BE2C (cell line): ENCODE results near the gene PHYKPL.
"Not testable (repeated sequence)": the region's sequence is repeated elsewhere in the genome, so short reads cannot be mapped to it uniquely, and the experiment has no call there.

Source experiments
- DNase-seq: peaks from one replicate; pipeline ENCODE4 v3.0.0-alpha.2; 2020
- H3K27me3 ChIP-seq: fragments of 250-450 bp; sonication (Bioruptor Pico); 2 replicates; pipeline ENCODE4 v1.5.1; 2020; ENCODE audit warnings: mild to moderate bottlenecking
- H3K36me3 ChIP-seq: fragments of 250-450 bp; sonication (Bioruptor Pico); 2 replicates; pipeline ENCODE4 v1.5.1; 2020; ENCODE audit warnings: mild to moderate bottlenecking
- H3K4me1 ChIP-seq: fragments of 250-450 bp; sonication (Bioruptor Pico); 2 replicates; pipeline ENCODE4 v1.5.1; 2020
- H3K4me3 ChIP-seq: 2 replicates; pipeline ENCODE4 v1.5.1; 2011; ENCODE audit warnings: low read depth, low read length
- H3K9me3 ChIP-seq: fragments of 250-450 bp; sonication (Bioruptor Pico); 2 replicates; pipeline ENCODE4 v1.5.1; 2020
- TF ChIP-seq, protein P1 (sequence below): IDR thresholded peaks from 2 replicates; pipeline ENCODE4 v1.5.1; 2012; ENCODE audit warnings: mild to moderate bottlenecking, low read depth, low read length

Gene PHYKPL

DNA sequence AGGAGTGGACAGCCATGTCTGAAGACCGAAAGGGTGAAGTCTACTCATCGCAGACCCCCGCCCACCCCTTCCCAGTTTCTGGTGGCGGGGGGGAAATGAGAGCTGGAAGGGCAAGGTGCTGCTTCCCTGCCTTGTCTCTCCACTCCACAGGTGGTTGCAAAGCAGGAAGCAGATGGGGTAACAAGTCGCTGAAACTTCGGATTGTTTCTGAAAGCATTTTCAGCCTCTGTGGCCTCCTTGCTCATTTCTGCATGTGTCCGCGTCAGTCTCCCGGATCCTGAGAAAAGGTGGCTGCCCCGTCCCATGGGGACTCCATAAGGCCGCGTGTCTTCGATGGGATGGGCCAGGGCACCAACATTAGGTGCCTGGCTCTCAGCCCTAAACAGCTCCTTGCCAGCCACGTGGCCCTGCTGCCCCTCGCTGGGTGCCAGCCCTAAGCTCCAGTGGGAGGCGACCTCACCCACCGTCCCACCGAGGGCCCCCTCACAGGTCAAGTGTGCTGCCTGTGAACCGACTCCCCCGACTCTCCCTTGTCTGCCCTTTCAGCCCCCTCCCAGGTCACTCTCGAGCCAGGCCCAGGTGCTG, 971 bp downstream of the PHYKPL start:
- DNase-seq = no peak
- Histone ChIP-seq H3K27me3 (no peaks in the 10 kb centered on the region), H3K4me3 (peak overlapping the region; percentile 93), H3K36me3 (peaks cover 29% of the 10 kb centered on the region), H3K4me1 (no peaks in the 10 kb centered on the region), H3K9me3 (no peaks in the 10 kb centered on the region)
- TF ChIP-seq, protein P1, sequence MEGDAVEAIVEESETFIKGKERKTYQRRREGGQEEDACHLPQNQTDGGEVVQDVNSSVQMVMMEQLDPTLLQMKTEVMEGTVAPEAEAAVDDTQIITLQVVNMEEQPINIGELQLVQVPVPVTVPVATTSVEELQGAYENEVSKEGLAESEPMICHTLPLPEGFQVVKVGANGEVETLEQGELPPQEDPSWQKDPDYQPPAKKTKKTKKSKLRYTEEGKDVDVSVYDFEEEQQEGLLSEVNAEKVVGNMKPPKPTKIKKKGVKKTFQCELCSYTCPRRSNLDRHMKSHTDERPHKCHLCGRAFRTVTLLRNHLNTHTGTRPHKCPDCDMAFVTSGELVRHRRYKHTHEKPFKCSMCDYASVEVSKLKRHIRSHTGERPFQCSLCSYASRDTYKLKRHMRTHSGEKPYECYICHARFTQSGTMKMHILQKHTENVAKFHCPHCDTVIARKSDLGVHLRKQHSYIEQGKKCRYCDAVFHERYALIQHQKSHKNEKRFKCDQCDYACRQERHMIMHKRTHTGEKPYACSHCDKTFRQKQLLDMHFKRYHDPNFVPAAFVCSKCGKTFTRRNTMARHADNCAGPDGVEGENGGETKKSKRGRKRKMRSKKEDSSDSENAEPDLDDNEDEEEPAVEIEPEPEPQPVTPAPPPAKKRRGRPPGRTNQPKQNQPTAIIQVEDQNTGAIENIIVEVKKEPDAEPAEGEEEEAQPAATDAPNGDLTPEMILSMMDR = no peak

DNA sequence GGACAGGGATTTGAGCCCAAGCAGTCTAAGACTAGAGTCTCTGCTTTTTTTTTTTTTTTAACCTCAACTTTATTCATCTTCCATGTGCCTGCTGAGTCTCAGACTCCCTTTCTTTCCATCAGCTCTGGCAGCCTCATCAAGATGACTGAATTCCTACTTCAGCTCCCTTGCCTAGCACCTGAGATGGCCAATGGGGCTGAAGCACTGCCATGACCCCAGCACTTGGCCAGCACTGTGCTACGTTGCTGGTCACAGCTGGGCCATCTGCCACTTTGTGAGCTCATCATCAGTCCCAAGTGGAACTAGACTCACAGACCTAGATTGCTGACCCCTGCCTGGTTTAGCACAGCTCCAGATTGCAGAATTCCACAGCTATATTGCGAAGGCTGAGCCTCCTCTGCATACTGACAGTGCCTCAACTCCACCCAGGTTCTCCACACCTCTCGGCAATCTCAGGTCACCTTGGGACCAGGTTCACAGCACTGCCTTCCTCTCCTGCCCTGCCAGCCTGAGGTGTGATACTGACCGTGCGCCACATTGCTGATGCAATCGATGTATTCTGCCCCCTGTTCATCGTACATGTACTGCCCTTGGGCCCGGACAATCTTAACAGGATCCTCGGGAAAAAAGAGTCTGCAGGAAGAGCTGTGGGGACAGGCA, 1.6 kb downstream of the PHYKPL start:
- Histone ChIP-seq H3K9me3 (no peaks in the 10 kb centered on the region), H3K4me3 (peak overlapping the region; percentile 93), H3K27me3 (no peaks in the 10 kb centered on the region), H3K4me1 (no peaks in the 10 kb centered on the region), H3K36me3 (peaks cover 29% of the 10 kb centered on the region)
- no peak for DNase-seq
- TF ChIP-seq, protein P1 = no peak

DNA sequence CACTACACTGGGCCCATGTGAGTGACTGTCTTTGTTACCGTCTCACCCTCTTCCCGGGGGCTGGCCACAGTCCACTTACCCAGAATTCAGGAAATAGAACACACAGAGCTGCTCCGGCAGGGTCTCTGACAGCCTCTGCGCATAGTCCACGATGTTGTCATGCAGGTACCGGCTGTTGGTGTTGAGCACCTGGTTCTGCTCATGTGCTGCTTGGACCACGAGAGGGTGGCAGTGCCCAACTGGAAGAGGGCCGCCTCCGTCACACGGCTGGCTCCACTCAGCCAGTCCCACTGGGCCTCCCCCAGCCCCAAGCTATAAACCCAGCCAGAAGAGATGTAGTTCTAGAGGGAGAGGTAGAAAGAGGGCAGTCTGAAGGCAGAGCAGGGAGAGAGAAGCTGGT, 2.7 kb downstream of the PHYKPL start:
- Histone ChIP-seq H3K4me3 (no peak overlapping the region), H3K4me1 (no peaks in the 10 kb centered on the region), H3K9me3 (no peaks in the 10 kb centered on the region), H3K36me3 (peaks cover 33% of the 10 kb centered on the region), H3K27me3 (no peaks in the 10 kb centered on the region)
- TF ChIP-seq, protein P1 = no peak
- DNase-seq = no peak

DNA sequence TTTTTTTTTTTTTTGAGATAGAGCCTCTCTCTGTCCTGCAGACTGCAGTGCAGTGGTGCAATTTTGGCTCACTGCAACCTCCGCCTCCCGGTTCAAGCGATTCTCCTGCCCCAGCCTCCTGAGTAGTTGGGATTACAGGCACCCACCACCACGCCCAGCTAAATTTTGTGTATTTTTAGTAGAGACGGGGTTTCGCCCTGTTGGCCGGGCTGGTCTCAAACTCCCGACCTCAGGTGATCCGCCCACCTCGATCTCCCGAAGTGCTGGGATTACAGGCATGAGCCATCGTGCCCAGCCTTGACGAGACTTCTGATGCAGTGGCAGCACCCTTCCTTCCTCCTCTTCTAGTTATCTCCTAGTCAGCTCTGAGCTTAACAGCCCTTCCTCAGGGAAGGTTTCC, 3.5 kb downstream of the PHYKPL start:
- H3K4me1 ChIP-seq = not testable (repeated sequence)

DNA sequence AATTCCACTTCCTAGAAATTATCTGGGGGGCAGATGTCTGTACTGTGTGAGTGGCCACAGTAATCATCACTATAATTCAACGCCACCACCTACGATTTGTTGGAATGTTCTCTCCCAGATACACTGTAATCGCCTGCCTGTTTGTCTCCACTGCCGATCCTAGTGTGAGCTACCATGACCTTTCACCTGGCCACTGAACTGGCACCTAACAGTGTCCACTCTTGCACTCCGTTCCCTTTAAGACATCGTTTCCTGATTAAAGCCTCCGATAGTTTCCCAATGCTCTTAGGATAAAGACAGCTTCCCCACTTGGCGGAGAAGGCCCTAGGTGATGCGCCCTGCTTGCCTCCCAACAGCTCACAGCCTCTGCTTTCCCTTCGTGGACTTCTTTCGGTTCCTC, 4.0 kb downstream of the PHYKPL start:
- TF ChIP-seq, protein P1 = no peak
- peaks cover 38% of the 10 kb centered on the region for H3K36me3 ChIP-seq
- no peak overlapping the region for H3K4me3 ChIP-seq
- no peak for DNase-seq
- H3K9me3 ChIP-seq = no peaks in the 10 kb centered on the region
- no peaks in the 10 kb centered on the region for H3K27me3 ChIP-seq
- no peaks in the 10 kb centered on the region for H3K4me1 ChIP-seq

More for the DNA sequence above, 3.5 kb downstream of the PHYKPL start:
- H3K4me3 ChIP-seq, H3K27me3 ChIP-seq, DNase-seq, H3K9me3 ChIP-seq: not testable (repeated sequence)
- H3K36me3 ChIP-seq = peaks cover 38% of the 10 kb centered on the region

DNA sequence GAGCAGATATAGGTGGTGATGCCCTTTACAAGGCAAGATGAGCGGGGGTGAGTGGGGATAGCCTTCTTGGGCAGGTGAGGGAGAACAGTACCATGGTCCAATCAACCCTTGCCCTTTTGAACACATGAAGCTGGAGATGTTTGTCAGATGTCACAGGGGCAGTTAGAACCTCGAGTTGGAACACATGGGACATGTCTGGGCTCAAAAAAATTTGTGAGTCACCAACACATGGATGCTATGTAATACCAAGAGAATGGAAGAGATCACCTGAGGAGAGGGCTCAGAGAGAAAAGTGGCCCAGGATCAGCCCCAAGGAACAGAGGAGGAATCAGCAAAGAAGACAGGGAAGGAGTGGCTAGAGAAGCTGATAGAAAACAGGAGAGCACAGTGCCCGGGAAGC, 4.7 kb downstream of the PHYKPL start:
- no peaks in the 10 kb centered on the region for H3K4me1 ChIP-seq
- TF ChIP-seq, protein P1 = no peak
- H3K9me3 ChIP-seq = no peaks in the 10 kb centered on the region
- no peaks in the 10 kb centered on the region for H3K27me3 ChIP-seq
- no peak overlapping the region for H3K4me3 ChIP-seq
- peaks cover 38% of the 10 kb centered on the region for H3K36me3 ChIP-seq
- no peak for DNase-seq
